ENCODE results near the gene AGO3. TPM values are rescaled to one million over a fixed set of nuclear protein-coding genes. Genes with fewer than 3 reads are reported as not detected.
"Not testable (repeated sequence)": the region's sequence is repeated elsewhere in the genome, so short reads cannot be mapped to it uniquely, and the experiment has no call there.

The AGO3 gene
- total RNA-seq, 1 experiment from 2014 or later: 26.9 TPM

- no peak for TF ChIP-seq CTCF (IDR thresholded peaks at IDR 0.05 in 2 of 3, conservative IDR thresholded peaks at IDR 0.05 in 1 of 3; ENCODE audit: borderline replicate concordance in 1 of 3, insufficient read depth in 1 of 3, low read depth in 2 of 3, low read length in 2 of 3)
- TF ChIP-seq EGR1 (IDR thresholded peaks at IDR 0.05; ENCODE audit: low read depth): no peak
- TF ChIP-seq POLR2AphosphoS5 (IDR thresholded peaks at IDR 0.05; ENCODE audit: low read depth, low read length): no peak
- no peak for TF ChIP-seq SRF (IDR thresholded peaks at IDR 0.05; ENCODE audit: low read depth)
- TF ChIP-seq TCF7L2 (IDR thresholded peaks at IDR 0.05; ENCODE audit: borderline replicate concordance, extremely low read depth, insufficient read depth, insufficient read length): no peak
- TF ChIP-seq JUND (IDR thresholded peaks at IDR 0.05): no peak
- no peak for TF ChIP-seq RAD21 (IDR thresholded peaks at IDR 0.05; ENCODE audit: low read depth)
- no peak for TF ChIP-seq ATF3 (IDR thresholded peaks at IDR 0.05)
Measured at GRCh38 chr1:36023098-36023769, 92.3 kb downstream of the AGO3 start (continued).

- DNase-seq (ENCODE audit: low read depth, low spot score); H3K4me3 ChIP-seq (replicated peaks in 1 of 2; ENCODE audit: low read depth in 1 of 2, low read length in 2 of 2); CTCF ChIA-PET; RAD21 ChIA-PET (ENCODE audit: low non-redundant PET in 1 of 2, low total read pairs in 2 of 2, uncharacterized antibody in 2 of 2, unreplicated experiment in 2 of 2); H3K27me3 ChIP-seq (ENCODE audit: insufficient read depth, low read length); intact Hi-C loops (cut with micrococcal nuclease); H4K20me1 ChIP-seq (ENCODE audit: insufficient read depth); H3K9me3 ChIP-seq (ENCODE audit: control insufficient read depth in 1 of 2, insufficient read depth in 1 of 2, low read depth in 1 of 2, low read length in 2 of 2); POLR2A ChIA-PET; H3K4me2 ChIP-seq (ENCODE audit: low read length); BruUV-seq (replicated peaks); H3K9me2 ChIP-seq (ENCODE audit: insufficient read depth); H3K27ac ChIP-seq (ENCODE audit: low read depth, low read length); H3K79me2 ChIP-seq (ENCODE audit: insufficient read depth, low read length); ATAC-seq; H3K4me1 ChIP-seq (ENCODE audit: control insufficient read depth in 1 of 2, insufficient read depth in 2 of 2, low read length in 2 of 2); H3K9ac ChIP-seq (ENCODE audit: low read length); H2AFZ ChIP-seq (ENCODE audit: low read depth, low read length, poor library complexity, severe bottlenecking): not testable (repeated sequence)
- H3K36me3 ChIP-seq (ENCODE audit: control insufficient read depth in 1 of 2, insufficient read depth in 2 of 2, low read length in 2 of 2): peaks cover 3 to 14% of the 10 kb centered on the region in 2 experiments; a peak in 2 of 4 replicates
Measured at GRCh38 chr1:36024024-36024423, 93.1 kb downstream of the AGO3 start.

Data from HCT116 (cell line).